Activated CD4-positive, alpha-beta T cell treated with anti-CD3 and anti-CD28 coated beads, Interleukin-2, amount 10 ng/mL, durations not matched to agents 24 days and 14 days (primary cell): ENCODE measurements around the gene GYPC. TPM values are rescaled to one million over a fixed set of nuclear protein-coding genes. Genes with fewer than 3 reads are reported as not detected.
"Not testable (repeated sequence)": the region's sequence is repeated elsewhere in the genome, so short reads cannot be mapped to it uniquely, and the experiment has no call there.

ENCODE experiments used
- DNase-seq: peaks from one replicate; pipeline ENCODE4 v3.0.0; 2022
- H3K27ac Mint-ChIP-seq: one replicate; pipeline ENCODE4 v1.8.0; 2022; ENCODE audit warnings: mild to moderate bottlenecking, mixed read lengths
- H3K27me3 Mint-ChIP-seq: one replicate; pipeline ENCODE4 v1.8.0; 2022; ENCODE audit warnings: mixed read lengths
- H3K36me3 Mint-ChIP-seq: one replicate; pipeline ENCODE4 v1.8.0; 2022; ENCODE audit warnings: low read depth, mild to moderate bottlenecking, mixed read lengths
- H3K4me1 Mint-ChIP-seq: one replicate; pipeline ENCODE4 v1.8.0; 2021; ENCODE audit warnings: mixed read lengths
- H3K4me3 Mint-ChIP-seq: one replicate; pipeline ENCODE4 v1.8.0; 2022; ENCODE audit warnings: mild to moderate bottlenecking, moderate library complexity, mixed read lengths
- H3K9me3 Mint-ChIP-seq: one replicate; pipeline ENCODE4 v1.8.0; 2021; ENCODE audit warnings: mixed read lengths
- intact Hi-C: fragments of 100-400 bp; cut with micrococcal nuclease; formaldehyde crosslinking; loops from one replicate; pipeline ENCODE4 v1.15.1; 2023
- total RNA-seq: library from RNA; stranded (reverse); gene quantifications from 2 replicates; pipeline ENCODE4 v1.2.3, GENCODE V29; 2022

The GYPC gene
- total RNA-seq, 1 donor from 2014 or later: 120 TPM

- Mint-ChIP-seq H3K4me1 (no peaks in the 10 kb centered on the region), H3K4me3 (no peak overlapping the region), H3K36me3 (no peaks in the 10 kb centered on the region), H3K9me3 (peaks cover 4% of the 10 kb centered on the region), H3K27ac (no peak overlapping the region), H3K27me3 (peaks cover 6% of the 10 kb centered on the region)
- DNase-seq: no peak
- intact Hi-C loops: no loop called here
Measured at GRCh38 chr2:126642031-126642430, 13.9 kb upstream of the GYPC start.

- Mint-ChIP-seq H3K36me3 (no peaks in the 10 kb centered on the region), H3K27me3 (peaks cover 4% of the 10 kb centered on the region), H3K4me1 (no peaks in the 10 kb centered on the region), H3K27ac (no peak overlapping the region), H3K9me3 (peaks cover 11% of the 10 kb centered on the region), H3K4me3 (no peak overlapping the region)
- no peak for DNase-seq
- intact Hi-C loops: no loop called here
Measured at GRCh38 chr2:126643431-126643830, 12.5 kb upstream of the GYPC start.

GRCh38 chr2:126643972-126644371 lies 12.0 kb upstream of the GYPC start:
- H3K9me3 Mint-ChIP-seq: peaks cover 11% of the 10 kb centered on the region
- intact Hi-C loops: no loop called here
- no peak for DNase-seq
- H3K4me1 Mint-ChIP-seq: no peaks in the 10 kb centered on the region
- no peaks in the 10 kb centered on the region for H3K36me3 Mint-ChIP-seq
- H3K27ac Mint-ChIP-seq: no peak overlapping the region
- peaks cover 4% of the 10 kb centered on the region for H3K27me3 Mint-ChIP-seq
- H3K4me3 Mint-ChIP-seq: no peak overlapping the region

GRCh38 chr2:126644630-126645191 lies 11.2 kb upstream of the GYPC start:
- H3K9me3 Mint-ChIP-seq: peaks cover 11% of the 10 kb centered on the region
- intact Hi-C loops: no loop called here
- no peaks in the 10 kb centered on the region for H3K36me3 Mint-ChIP-seq
- peaks cover 4% of the 10 kb centered on the region for H3K27me3 Mint-ChIP-seq
- H3K4me1 Mint-ChIP-seq: no peaks in the 10 kb centered on the region
- H3K4me3 Mint-ChIP-seq: no peak overlapping the region
- no peak for DNase-seq
- no peak overlapping the region for H3K27ac Mint-ChIP-seq

GRCh38 chr2:126645211-126645618 lies 10.7 kb upstream of the GYPC start:
- Mint-ChIP-seq H3K27ac (no peak overlapping the region), H3K4me1 (no peaks in the 10 kb centered on the region), H3K4me3 (no peak overlapping the region), H3K9me3 (peaks cover 11% of the 10 kb centered on the region), H3K36me3 (no peaks in the 10 kb centered on the region), H3K27me3 (peaks cover 4% of the 10 kb centered on the region)
- intact Hi-C loops: no loop called here
- DNase-seq: no peak

GRCh38 chr2:126646026-126646425 lies 9.9 kb upstream of the GYPC start:
- Mint-ChIP-seq H3K27ac (no peak overlapping the region), H3K36me3 (no peaks in the 10 kb centered on the region), H3K9me3 (peaks cover 11% of the 10 kb centered on the region), H3K4me3 (no peak overlapping the region), H3K4me1 (no peaks in the 10 kb centered on the region), H3K27me3 (peaks cover 2% of the 10 kb centered on the region)
- no peak for DNase-seq
- intact Hi-C loops: no loop called here

GRCh38 chr2:126647714-126648344 lies 8.1 kb upstream of the GYPC start:
- H3K4me3 Mint-ChIP-seq, intact Hi-C loops, H3K27ac Mint-ChIP-seq, H3K4me1 Mint-ChIP-seq, H3K36me3 Mint-ChIP-seq, H3K27me3 Mint-ChIP-seq, DNase-seq: not testable (repeated sequence)
- peaks cover 11% of the 10 kb centered on the region for H3K9me3 Mint-ChIP-seq

- H3K4me3 Mint-ChIP-seq, DNase-seq, intact Hi-C loops, H3K4me1 Mint-ChIP-seq, H3K36me3 Mint-ChIP-seq, H3K27me3 Mint-ChIP-seq, H3K27ac Mint-ChIP-seq: not testable (repeated sequence)
- peaks cover 11% of the 10 kb centered on the region for H3K9me3 Mint-ChIP-seq
Measured at GRCh38 chr2:126648345-126648786, 7.6 kb upstream of the GYPC start.

- H3K4me3 Mint-ChIP-seq: no peak overlapping the region
- intact Hi-C loops: no loop called here
- DNase-seq: no peak
- peaks cover 8% of the 10 kb centered on the region for H3K9me3 Mint-ChIP-seq
- H3K36me3 Mint-ChIP-seq: no peaks in the 10 kb centered on the region
- no peak overlapping the region for H3K27ac Mint-ChIP-seq
- peaks cover 2% of the 10 kb centered on the region for H3K27me3 Mint-ChIP-seq
- H3K4me1 Mint-ChIP-seq: no peaks in the 10 kb centered on the region
Measured at GRCh38 chr2:126649101-126649500, 6.9 kb upstream of the GYPC start.

- H3K4me3 Mint-ChIP-seq: no peak overlapping the region
- H3K4me1 Mint-ChIP-seq: peaks cover 10% of the 10 kb centered on the region
- peaks cover 2% of the 10 kb centered on the region for H3K27me3 Mint-ChIP-seq
- peaks cover 3% of the 10 kb centered on the region for H3K36me3 Mint-ChIP-seq
- no peak overlapping the region for H3K27ac Mint-ChIP-seq
- no peak for DNase-seq
- intact Hi-C loops: loop anchor here (10.0 kb wide), 1 partner anchor 874 kb away; the partner anchor contains the start of gene IWS1
- H3K9me3 Mint-ChIP-seq: peaks cover 7% of the 10 kb centered on the region
Measured at GRCh38 chr2:126650994-126651393, 5.0 kb upstream of the GYPC start.

- H3K27me3 Mint-ChIP-seq: no peaks in the 10 kb centered on the region
- H3K9me3 Mint-ChIP-seq: peaks cover 7% of the 10 kb centered on the region
- H3K4me1 Mint-ChIP-seq: peaks cover 14% of the 10 kb centered on the region
- intact Hi-C loops: loop anchor here (10.0 kb wide), 1 partner anchor 872 kb away; the partner anchor contains the start of gene IWS1
- DNase-seq: no peak
- no peak overlapping the region for H3K27ac Mint-ChIP-seq
- H3K36me3 Mint-ChIP-seq: peaks cover 8% of the 10 kb centered on the region
- no peak overlapping the region for H3K4me3 Mint-ChIP-seq
Measured at GRCh38 chr2:126652323-126652891, 3.6 kb upstream of the GYPC start.

- no peak overlapping the region for H3K27ac Mint-ChIP-seq
- DNase-seq: no peak
- H3K4me1 Mint-ChIP-seq: peaks cover 18% of the 10 kb centered on the region
- peaks cover 2% of the 10 kb centered on the region for H3K9me3 Mint-ChIP-seq
- peaks cover 13% of the 10 kb centered on the region for H3K36me3 Mint-ChIP-seq
- H3K4me3 Mint-ChIP-seq: no peak overlapping the region
- intact Hi-C loops: loop anchor here (10.0 kb wide), 1 partner anchor 872 kb away; the partner anchor contains the start of gene IWS1
- H3K27me3 Mint-ChIP-seq: no peaks in the 10 kb centered on the region
Measured at GRCh38 chr2:126653109-126653508, 2.8 kb upstream of the GYPC start.

- H3K36me3 Mint-ChIP-seq: peaks cover 14% of the 10 kb centered on the region
- H3K9me3 Mint-ChIP-seq: no peaks in the 10 kb centered on the region
- no peak for DNase-seq
- H3K27ac Mint-ChIP-seq: no peak overlapping the region
- H3K27me3 Mint-ChIP-seq: no peaks in the 10 kb centered on the region
- peaks cover 21% of the 10 kb centered on the region for H3K4me1 Mint-ChIP-seq
- no peak overlapping the region for H3K4me3 Mint-ChIP-seq
- intact Hi-C loops: loop anchor here (10.0 kb wide), 1 partner anchor 871 kb away; the partner anchor contains the start of gene IWS1
Measured at GRCh38 chr2:126653761-126654160, 2.2 kb upstream of the GYPC start.

GRCh38 chr2:126655051-126655450 lies 907 bp upstream of the GYPC start:
- intact Hi-C loops: loop anchor here (5.0 to 10.0 kb wide), 5 partner anchors 107 to 1372 kb away; partner anchors contain the start of genes IWS1 and SAP130
- Mint-ChIP-seq H3K4me1 (peaks cover 30% of the 10 kb centered on the region), H3K9me3 (no peaks in the 10 kb centered on the region), H3K27me3 (no peaks in the 10 kb centered on the region), H3K36me3 (peaks cover 20% of the 10 kb centered on the region), H3K4me3 (peak overlapping the region; percentile 92), H3K27ac (peak overlapping the region; percentile 89)
- peak; percentile 60 for DNase-seq
